NCI-H226 (cell line): ENCODE measurements around the gene OR7D2.
"Not testable (repeated sequence)": the region's sequence is repeated elsewhere in the genome, so short reads cannot be mapped to it uniquely, and the experiment has no call there.

ENCODE experiments used
- DNase-seq: peaks from one replicate; pipeline ENCODE4 v3.0.0-alpha.2; 2015

Gene OR7D2

DNA sequence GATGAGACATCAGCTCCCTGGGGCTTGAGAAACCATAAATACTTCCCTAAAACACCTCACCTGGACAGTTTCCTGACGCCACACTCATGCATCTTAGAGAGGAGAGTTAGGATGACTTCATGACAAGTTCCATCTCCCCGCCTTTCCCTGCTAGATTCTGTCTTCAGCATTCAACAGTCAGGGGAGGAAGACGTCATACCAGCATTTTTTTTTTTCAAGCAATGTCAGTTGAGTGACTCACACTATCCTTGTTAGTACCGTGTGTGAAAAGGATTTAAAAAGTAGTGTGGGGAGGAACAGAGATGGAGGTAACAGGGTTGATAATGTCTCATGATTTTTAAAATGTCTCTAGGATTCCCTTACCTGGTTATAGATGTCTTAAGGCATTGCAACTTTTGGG lies at the start of gene OR7D2:
Gene OR7D2 (plus strand): TSS at position 79 of the 400 bp plus-strand sequence. CDS start 6,803 bp downstream, outside the sequence.
- no peak for DNase-seq

GRCh38 chr19:9130965-9131364 lies 47.8 kb upstream of the OR7D2 start:
- no peak for DNase-seq

GRCh38 chr19:9132422-9132821 lies 46.4 kb upstream of the OR7D2 start:
- no peak for DNase-seq

- DNase-seq: no peak
Observed at GRCh38 chr19:9139609-9140158, 39.1 kb upstream of the OR7D2 start.

GRCh38 chr19:9140159-9140874 lies 38.5 kb upstream of the OR7D2 start, which contains the start of gene ZNF317:
Gene ZNF317 (plus strand): TSS chr19:9140397. CDS start chr19:9156017, 15,620 bp downstream.
- DNase-seq: peak; percentile 82

- no peak for DNase-seq
Observed at GRCh38 chr19:9144920-9145319, 33.9 kb upstream of the OR7D2 start.

GRCh38 chr19:9146882-9147281 lies 31.9 kb upstream of the OR7D2 start:
- DNase-seq: no peak

- DNase-seq: no peak
Observed at GRCh38 chr19:9148697-9149096, 30.1 kb upstream of the OR7D2 start.

- no peak for DNase-seq
Observed at GRCh38 chr19:9149997-9150396, 28.8 kb upstream of the OR7D2 start.

DNA sequence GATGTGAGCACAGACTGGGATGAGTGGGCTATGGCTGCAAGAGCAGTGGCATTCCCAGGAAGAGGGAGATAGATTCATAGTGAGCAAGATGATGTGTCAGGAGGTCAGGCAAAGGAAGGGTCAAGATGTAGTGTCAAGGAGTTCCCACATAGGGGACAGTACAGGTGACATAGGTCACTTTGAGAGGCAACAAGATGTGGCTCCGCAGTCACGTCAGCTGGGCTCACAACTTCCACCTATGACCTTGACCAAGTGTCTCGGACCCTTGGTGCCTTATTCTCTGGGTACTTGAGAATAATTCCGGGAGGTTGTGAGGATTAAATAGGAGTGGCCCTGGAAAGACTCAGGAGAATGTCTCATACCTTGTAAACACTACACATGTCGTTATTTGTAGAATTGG lies 28.1 kb upstream of the OR7D2 start:
- DNase-seq: no peak

DNA sequence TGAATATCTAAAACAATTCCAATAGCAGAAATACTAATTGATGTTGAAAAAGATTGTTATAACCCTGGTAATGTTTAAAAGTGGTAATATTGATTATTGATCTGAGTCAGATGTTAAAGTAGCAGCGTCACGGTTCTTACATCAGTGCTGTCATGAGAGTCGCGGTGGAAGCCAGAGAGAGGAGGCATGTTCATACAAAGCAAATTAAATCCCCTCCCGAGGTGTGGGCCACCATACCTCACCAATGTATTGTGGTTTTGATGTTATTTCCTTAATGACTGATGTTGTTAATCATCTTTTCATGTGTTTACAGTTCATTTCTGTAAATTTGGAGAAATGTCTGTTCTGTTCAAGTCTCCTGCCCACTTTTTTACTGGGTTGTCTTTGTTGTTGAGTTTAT lies 27.4 kb upstream of the OR7D2 start:
- DNase-seq: no peak

DNA sequence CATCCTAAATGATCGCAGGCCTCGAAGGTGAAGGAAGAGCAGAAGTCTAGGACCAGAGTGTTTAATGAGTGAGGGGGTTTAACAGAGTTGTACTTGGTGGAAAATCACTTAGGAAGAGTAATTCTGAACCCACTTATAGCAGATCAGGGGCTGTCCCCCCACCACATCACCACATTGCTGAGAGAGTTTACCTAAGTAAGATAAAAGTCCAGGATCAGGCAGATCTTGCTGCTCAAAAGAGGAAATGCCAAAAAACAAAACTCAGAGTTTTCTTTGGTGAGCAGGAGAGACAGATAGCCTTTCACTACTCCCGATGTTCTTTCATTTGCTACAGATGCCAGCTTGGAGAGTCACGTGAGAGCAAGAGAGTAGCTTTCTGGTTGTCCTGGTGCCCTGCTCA lies 23.2 kb upstream of the OR7D2 start:
- DNase-seq: no peak

DNA sequence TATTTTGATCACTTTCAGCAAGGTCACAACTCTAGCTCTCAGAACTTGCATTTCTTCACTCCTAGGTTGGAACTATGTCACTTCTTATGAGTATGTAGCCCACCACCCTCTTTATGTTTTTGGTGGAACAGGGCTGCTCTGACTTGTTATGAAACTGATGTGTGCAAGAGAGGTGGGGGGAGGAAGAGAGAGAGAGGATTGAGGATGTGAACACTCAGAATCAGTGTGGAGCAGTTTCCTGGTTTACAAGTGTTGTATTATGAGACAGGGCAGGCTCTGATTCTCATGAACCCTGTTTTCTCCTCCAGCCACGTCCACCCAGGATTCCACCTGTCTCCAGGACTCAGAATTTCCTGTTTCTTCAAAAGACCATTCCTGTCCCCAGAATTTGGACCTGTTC lies 22.5 kb upstream of the OR7D2 start:
- no peak for DNase-seq

DNA sequence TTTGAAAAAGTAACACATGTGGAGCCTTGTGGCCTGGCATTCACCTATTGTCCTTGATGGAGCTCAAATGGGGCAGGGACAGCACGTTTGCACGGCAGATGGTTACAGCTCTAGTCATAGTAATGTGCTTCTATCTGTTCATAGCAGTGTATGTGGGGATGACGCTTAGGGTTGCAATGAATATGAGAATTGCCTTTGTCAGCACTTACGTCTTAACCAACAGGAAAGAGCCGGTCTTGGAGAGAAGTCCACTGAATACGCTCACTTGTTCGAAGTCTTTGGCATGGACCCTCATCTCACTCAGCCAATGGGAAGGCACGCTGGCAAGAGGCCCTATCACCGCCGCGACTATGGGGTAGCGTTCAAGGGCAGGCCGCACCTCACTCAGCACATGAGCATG lies 18.9 kb upstream of the OR7D2 start:
- DNase-seq: no peak

- no peak for DNase-seq
Observed at GRCh38 chr19:9161427-9161826, 17.4 kb upstream of the OR7D2 start.

GRCh38 chr19:9165261-9165660 lies 13.5 kb upstream of the OR7D2 start:
- DNase-seq: no peak

GRCh38 chr19:9166846-9167245 lies 11.9 kb upstream of the OR7D2 start:
- no peak for DNase-seq

- DNase-seq: no peak
Observed at GRCh38 chr19:9171393-9171991, 7.3 kb upstream of the OR7D2 start.

DNA sequence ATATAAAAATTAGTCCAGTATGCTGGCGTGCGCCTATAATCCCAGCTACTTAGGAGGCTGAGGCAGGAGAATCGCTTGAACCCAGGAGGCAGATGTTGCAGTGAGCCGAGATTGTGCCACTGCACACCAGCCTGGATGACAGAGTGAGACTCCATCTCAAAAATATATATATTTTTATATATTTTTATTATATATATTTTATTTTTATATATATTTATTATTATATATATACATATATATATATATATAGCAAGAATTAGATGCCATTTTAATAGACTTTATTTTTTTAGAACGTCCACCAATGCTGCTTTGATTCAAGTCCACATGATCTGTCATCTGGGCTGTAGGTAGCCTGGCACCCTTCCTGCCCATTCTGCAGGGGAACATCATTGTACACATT lies 3.5 kb upstream of the OR7D2 start:
- DNase-seq: no peak

- DNase-seq: no peak
Observed at GRCh38 chr19:9183000-9183399, 4.2 kb downstream of the OR7D2 start.

DNA sequence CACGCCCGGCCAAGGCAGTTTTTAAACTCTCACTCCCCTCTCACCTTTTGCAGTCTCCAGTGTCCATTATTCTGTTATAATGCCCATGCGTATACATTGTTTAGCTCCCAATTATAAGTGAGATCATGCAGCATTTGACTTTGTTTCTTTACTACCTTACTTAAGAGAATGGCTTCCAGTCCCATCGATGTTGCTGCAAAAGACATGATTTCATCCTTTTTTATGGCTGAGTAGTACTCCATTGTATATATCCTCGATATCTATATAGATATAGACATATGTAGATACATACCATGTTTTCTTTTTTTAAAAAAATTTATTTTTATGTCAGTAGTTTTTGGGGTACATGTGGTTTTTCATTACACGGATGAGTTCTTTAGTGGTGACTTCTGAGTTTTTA lies 8.4 kb downstream of the OR7D2 start:
- DNase-seq: no peak

- no peak for DNase-seq
Observed at GRCh38 chr19:9189535-9189934, 10.8 kb downstream of the OR7D2 start.

GRCh38 chr19:9198044-9198443 lies 19.3 kb downstream of the OR7D2 start:
- DNase-seq: not testable (repeated sequence)

GRCh38 chr19:9205501-9206113 lies 26.8 kb downstream of the OR7D2 start:
- peak; percentile 27 for DNase-seq
